NB4 (cell line): Measurements from ENCODE around the gene RETREG1.

Source experiments
- DNase-seq: peaks from one replicate; pipeline ENCODE4 v3.0.0; 2010; ENCODE audit warnings: low read depth
- H3K4me3 ChIP-seq: one replicate; pipeline ENCODE4 v1.5.1; 2011; ENCODE audit warnings: mild to moderate bottlenecking, low read depth, low read length, moderate library complexity
- MYC ChIP-seq: IDR thresholded peaks from 2 replicates; pipeline ENCODE4 v1.6.1; 2011; ENCODE audit warnings: low read depth, low read length
- POLR2A ChIP-seq: IDR thresholded peaks from 2 replicates; pipeline ENCODE4 v1.6.1; 2011; ENCODE audit warnings: mild to moderate bottlenecking; ENCODE audit not compliant: insufficient read length; ENCODE audit errors: extremely low read depth
- TF ChIP-seq, protein P1 (sequence below): IDR thresholded peaks from 2 replicates; pipeline ENCODE4 v1.6.1; 2011; ENCODE audit warnings: low read depth, low read length
- TF ChIP-seq, protein P2 (sequence below): IDR thresholded peaks from one replicate; pipeline ENCODE4 v1.5.1; 2012; ENCODE audit warnings: low read depth, low read length

The RETREG1 gene

GRCh38 chr5:16467363-16468219 lies 149.2 kb downstream of the RETREG1 start:
- DNase-seq = peak; percentile 16
- TF ChIP-seq, protein P1, sequence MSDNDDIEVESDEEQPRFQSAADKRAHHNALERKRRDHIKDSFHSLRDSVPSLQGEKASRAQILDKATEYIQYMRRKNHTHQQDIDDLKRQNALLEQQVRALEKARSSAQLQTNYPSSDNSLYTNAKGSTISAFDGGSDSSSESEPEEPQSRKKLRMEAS = no peak
- no peak for TF ChIP-seq POLR2A
- TF ChIP-seq, protein P2, sequence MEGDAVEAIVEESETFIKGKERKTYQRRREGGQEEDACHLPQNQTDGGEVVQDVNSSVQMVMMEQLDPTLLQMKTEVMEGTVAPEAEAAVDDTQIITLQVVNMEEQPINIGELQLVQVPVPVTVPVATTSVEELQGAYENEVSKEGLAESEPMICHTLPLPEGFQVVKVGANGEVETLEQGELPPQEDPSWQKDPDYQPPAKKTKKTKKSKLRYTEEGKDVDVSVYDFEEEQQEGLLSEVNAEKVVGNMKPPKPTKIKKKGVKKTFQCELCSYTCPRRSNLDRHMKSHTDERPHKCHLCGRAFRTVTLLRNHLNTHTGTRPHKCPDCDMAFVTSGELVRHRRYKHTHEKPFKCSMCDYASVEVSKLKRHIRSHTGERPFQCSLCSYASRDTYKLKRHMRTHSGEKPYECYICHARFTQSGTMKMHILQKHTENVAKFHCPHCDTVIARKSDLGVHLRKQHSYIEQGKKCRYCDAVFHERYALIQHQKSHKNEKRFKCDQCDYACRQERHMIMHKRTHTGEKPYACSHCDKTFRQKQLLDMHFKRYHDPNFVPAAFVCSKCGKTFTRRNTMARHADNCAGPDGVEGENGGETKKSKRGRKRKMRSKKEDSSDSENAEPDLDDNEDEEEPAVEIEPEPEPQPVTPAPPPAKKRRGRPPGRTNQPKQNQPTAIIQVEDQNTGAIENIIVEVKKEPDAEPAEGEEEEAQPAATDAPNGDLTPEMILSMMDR = no peak
- TF ChIP-seq MYC = no peak
- no peak overlapping the region for H3K4me3 ChIP-seq

DNA sequence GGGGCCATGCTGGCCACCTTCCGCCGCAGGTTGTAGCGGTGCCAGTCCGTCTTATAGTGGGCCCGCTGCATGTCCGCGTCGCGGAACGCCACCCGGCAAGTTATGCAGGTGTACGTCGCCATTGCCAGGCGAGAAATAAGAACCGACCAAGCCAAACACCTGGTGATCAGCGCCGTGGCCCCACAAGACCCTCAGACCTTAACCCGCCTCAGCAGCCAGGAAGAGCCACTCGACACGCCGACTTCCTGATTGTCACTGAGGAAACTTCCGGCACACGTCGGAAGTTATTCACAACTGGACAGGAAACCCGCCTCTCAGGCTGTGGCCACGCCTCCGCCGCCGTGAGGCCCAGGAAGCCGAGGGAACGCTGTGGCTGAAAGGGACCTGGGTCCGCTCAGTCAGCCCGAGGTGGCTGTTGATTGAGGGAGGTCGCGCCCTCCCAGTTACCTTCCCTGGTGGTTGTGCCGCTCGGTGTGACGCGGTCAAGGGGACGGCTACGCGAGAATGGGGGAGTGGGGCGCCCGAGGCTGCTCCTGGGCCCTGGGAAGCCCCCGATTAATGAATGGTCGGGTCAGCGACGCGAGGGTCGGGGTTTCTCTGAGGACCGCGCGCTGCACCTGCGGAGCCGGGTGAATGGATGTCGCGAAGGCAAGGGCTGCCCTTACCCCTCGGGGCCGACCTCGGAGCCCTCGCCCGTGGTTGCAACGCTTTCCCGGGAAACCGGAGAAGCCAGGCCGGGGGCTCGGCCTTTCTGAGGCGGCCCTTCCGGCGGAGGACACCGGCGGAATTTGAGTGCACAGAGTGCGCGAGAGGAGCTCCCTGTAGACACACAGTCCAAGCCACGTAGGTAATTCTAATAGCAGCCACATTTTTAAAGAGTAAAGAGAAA lies 151.0 kb downstream of the RETREG1 start, which contains the start of gene ZNF622:
Gene ZNF622, minus strand, starts transcription at position 257 of the 889 bp plus-strand sequence. Its CDS starts 135 bp downstream, at position 122.
- DNase-seq = peak; percentile 96
- H3K4me3 ChIP-seq = peak within 1 kb of the TSS; percentile 97
- TF ChIP-seq, protein P2 = no peak
- TF ChIP-seq MYC = peak; percentile 71
- TF ChIP-seq, protein P1 = peak; percentile 61
- TF ChIP-seq POLR2A = peak; percentile 98

DNA sequence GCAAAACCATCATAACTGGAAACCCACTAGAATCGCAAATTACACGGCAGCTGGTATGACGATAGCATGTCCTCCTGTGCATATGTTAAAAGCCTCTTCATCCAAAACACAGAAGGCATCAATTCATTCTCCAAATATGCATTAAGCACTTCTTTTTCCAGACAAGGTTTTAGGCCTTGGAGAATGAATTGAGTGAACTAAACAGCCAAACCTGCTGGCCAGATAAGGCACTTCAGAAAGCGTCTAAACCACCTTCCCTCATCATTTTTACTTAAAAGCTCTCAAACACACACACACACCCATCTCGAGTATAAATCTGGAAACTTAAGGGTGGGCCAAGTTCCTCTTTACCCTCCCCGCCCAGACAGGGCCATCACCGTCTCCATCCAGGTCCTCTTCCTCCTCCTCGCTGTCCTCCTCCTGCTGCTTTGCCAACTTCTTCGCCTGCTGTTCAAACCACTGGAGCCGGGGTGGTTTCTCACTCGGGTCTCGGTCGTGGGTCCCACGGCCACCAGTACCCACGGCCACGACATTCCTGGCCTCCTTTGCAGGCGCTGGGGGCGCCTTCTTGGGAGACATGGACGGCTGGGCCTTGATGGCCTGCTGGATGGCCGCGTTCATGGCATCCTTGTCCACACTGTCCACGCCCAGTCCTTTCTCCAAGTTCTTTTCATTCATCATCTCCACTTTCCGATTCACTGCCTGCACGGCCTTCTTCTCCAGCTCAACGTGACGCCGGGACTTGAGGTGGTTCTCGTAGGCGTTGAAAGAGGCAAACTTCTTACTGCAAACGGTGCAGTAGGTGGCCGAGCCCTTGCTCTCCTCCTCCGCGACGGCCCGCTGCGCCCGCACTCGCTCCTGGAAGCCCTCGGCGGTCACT lies 151.9 kb downstream of the RETREG1 start:
- peak overlapping the region; percentile 97 for H3K4me3 ChIP-seq
- TF ChIP-seq POLR2A (no peak), MYC (0 out of 2 replicates have a peak, but pooled peaks have one; percentile 14)
- TF ChIP-seq, protein P1 = peak; percentile 36
- TF ChIP-seq, protein P2 = no peak
- peak; percentile 49 for DNase-seq

GRCh38 chr5:16464231-16464630 lies 152.6 kb downstream of the RETREG1 start:
- no peak for DNase-seq
- H3K4me3 ChIP-seq = peak overlapping the region; percentile 97
- TF ChIP-seq MYC (no peak), POLR2A (no peak)
- TF ChIP-seq, protein P1 = no peak
- TF ChIP-seq, protein P2 = no peak

- H3K4me3 ChIP-seq = peak overlapping the region; percentile 21
- no peak for TF ChIP-seq MYC
- TF ChIP-seq, protein P1 = no peak
- TF ChIP-seq, protein P2 = no peak
- TF ChIP-seq POLR2A = no peak
- DNase-seq = no peak
These were observed 155.0 kb downstream of the RETREG1 start for GRCh38 chr5:16461782-16462181.
